ENCODE data around the gene PRPH2.

- no peak for TF ChIP-seq ZSCAN5A (CRISPR knock-in tag; IDR thresholded peaks at IDR 0.05; ENCODE audit: borderline replicate concordance)
- no peak for TF ChIP-seq ZNF10 (CRISPR knock-in tag; IDR thresholded peaks at IDR 0.05; ENCODE audit: borderline replicate concordance, low read depth)
- no peak for TF ChIP-seq TP53 (CRISPR knock-in tag; conservative IDR thresholded peaks at IDR 0.05)
- TF ChIP-seq KDM5A (IDR thresholded peaks at IDR 0.05; ENCODE audit: borderline replicate concordance, low read length) = no peak
- TF ChIP-seq, protein P1, sequence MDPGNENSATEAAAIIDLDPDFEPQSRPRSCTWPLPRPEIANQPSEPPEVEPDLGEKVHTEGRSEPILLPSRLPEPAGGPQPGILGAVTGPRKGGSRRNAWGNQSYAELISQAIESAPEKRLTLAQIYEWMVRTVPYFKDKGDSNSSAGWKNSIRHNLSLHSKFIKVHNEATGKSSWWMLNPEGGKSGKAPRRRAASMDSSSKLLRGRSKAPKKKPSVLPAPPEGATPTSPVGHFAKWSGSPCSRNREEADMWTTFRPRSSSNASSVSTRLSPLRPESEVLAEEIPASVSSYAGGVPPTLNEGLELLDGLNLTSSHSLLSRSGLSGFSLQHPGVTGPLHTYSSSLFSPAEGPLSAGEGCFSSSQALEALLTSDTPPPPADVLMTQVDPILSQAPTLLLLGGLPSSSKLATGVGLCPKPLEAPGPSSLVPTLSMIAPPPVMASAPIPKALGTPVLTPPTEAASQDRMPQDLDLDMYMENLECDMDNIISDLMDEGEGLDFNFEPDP (CRISPR knock-in tag; conservative IDR thresholded peaks at IDR 0.05) = no peak
- TF ChIP-seq SIN3B (IDR thresholded peaks at IDR 0.05; ENCODE audit: low read length) = no peak
- no peak for TF ChIP-seq ZNF549 (CRISPR knock-in tag; IDR thresholded peaks at IDR 0.05)
- TF ChIP-seq KLF16 (CRISPR knock-in tag; IDR thresholded peaks at IDR 0.05) = no peak
- TF ChIP-seq POLR2AphosphoS5 (IDR thresholded peaks at IDR 0.05; ENCODE audit: low read depth, low read length) = no peak
- no peak for TF ChIP-seq ATF7 (IDR thresholded peaks at IDR 0.05)
- TF ChIP-seq ATF7 (CRISPR knock-in tag; IDR thresholded peaks at IDR 0.05) = no peak
- no peak for TF ChIP-seq ZNF207 (IDR thresholded peaks at IDR 0.05; ENCODE audit: borderline replicate concordance)
- TF ChIP-seq MXI1 (IDR thresholded peaks at IDR 0.05; ENCODE audit: borderline replicate concordance, low read depth, low read length) = no peak
- TF ChIP-seq SIN3A (IDR thresholded peaks at IDR 0.05; ENCODE audit: borderline replicate concordance, low read depth, low read length) = no peak
- TF ChIP-seq EZH2 (conservative IDR thresholded peaks at IDR 0.05; ENCODE audit: low read depth, low read length) = no peak
Measured at GRCh38 chr6:42664718-42665117, 57.7 kb downstream of the PRPH2 start.
